GM23338 (cell line): ENCODE data around the gene ZNHIT1. TPM values are rescaled to one million over a fixed set of nuclear protein-coding genes. Genes with fewer than 3 reads are reported as not detected.

Source experiments
- ATAC-seq: fragments of 200-7000 bp; cut with Tn5 transposase; 3 replicates; pipeline ENCODE4 v1.9.1; 2020
- DNase-seq: peaks from one replicate; pipeline ENCODE4 v3.0.0-alpha.2; 2015; ENCODE audit warnings: low spot score
- H2AFZ ChIP-seq: fragments of 200-600 bp; sonication (generic); 2 replicates; pipeline ENCODE4 v1.8.0; 2016; ENCODE audit warnings: antibody characterized with exemption, mild to moderate bottlenecking, moderate library complexity
- H3F3A ChIP-seq: fragments of 200-600 bp; sonication (generic); replicated peaks from 2 replicates; pipeline ENCODE4 v1.8.0; 2017; ENCODE audit warnings: antibody characterized with exemption, mixed run types, low read depth
- H3K27ac ChIP-seq: fragments of 200-600 bp; sonication (generic); 2 replicates; pipeline ENCODE4 v1.6.1; 2016; ENCODE audit warnings: low read depth
- H3K27me3 ChIP-seq: fragments of 200-600 bp; sonication (generic); 2 replicates; pipeline ENCODE4 v1.8.0; 2016; ENCODE audit warnings: mild to moderate bottlenecking, mixed run types, moderate library complexity; ENCODE audit not compliant: insufficient read depth
- H3K36me3 ChIP-seq: fragments of 200-600 bp; sonication (generic); 2 replicates; pipeline ENCODE4 v1.8.0; 2016; ENCODE audit warnings: mild to moderate bottlenecking; ENCODE audit not compliant: insufficient read depth
- H3K4me1 ChIP-seq: fragments of 200-600 bp; sonication (generic); 2 replicates; pipeline ENCODE4 v1.8.0; 2016; ENCODE audit warnings: mild to moderate bottlenecking, moderate library complexity; ENCODE audit not compliant: insufficient read depth
- H3K4me2 ChIP-seq: fragments of 200-600 bp; sonication (generic); 2 replicates; pipeline ENCODE4 v1.7.1; 2017; ENCODE audit warnings: mixed run types
- H3K4me3 ChIP-seq: fragments of 200-600 bp; sonication (generic); 2 replicates; pipeline ENCODE4 v1.6.1; 2016; ENCODE audit warnings: mixed run types
- H3K79me2 ChIP-seq: fragments of 200-600 bp; sonication (generic); replicated peaks from 2 replicates; pipeline ENCODE4 v1.8.0; 2017; ENCODE audit warnings: mild to moderate bottlenecking; ENCODE audit not compliant: insufficient read depth
- H3K9me2 ChIP-seq: fragments of 200-600 bp; sonication (generic); 2 replicates; pipeline ENCODE4 v1.8.0; 2017; ENCODE audit not compliant: insufficient read depth
- H4K20me1 ChIP-seq: fragments of 200-600 bp; sonication (generic); replicated peaks from 2 replicates; pipeline ENCODE4 v1.8.0; 2017; ENCODE audit warnings: mild to moderate bottlenecking; ENCODE audit not compliant: insufficient read depth
- H3K27ac Mint-ChIP-seq: 2 replicates; pipeline ENCODE4 v1.8.0; 2020; ENCODE audit warnings: inconsistent platforms, mild to moderate bottlenecking, moderate library complexity, mixed read lengths
- H3K27me3 Mint-ChIP-seq: 3 replicates; pipeline ENCODE4 v1.8.0; 2022; ENCODE audit warnings: low read depth, mild to moderate bottlenecking, moderate library complexity, mixed read lengths, inconsistent platforms; ENCODE audit not compliant: insufficient read depth, poor library complexity
- H3K36me3 Mint-ChIP-seq: 3 replicates; pipeline ENCODE4 v1.8.0; 2021; ENCODE audit warnings: low read depth, mild to moderate bottlenecking, inconsistent platforms, moderate library complexity, mixed read lengths
- H3K4me1 Mint-ChIP-seq: 3 replicates; pipeline ENCODE4 v1.8.0; 2020; ENCODE audit warnings: mild to moderate bottlenecking, inconsistent platforms, mixed read lengths
- H3K4me3 Mint-ChIP-seq: 3 replicates; pipeline ENCODE4 v1.8.0; 2021; ENCODE audit warnings: moderate library complexity, mild to moderate bottlenecking, inconsistent platforms, mixed read lengths
- H3K9me3 Mint-ChIP-seq: 3 replicates; pipeline ENCODE4 v1.8.0; 2020; ENCODE audit warnings: moderate library complexity, mild to moderate bottlenecking, inconsistent platforms, mixed read lengths
- CTCF ChIP-seq, 2 experiments: fragments of 200-600 bp in 1 of 2; sonication (generic) in 1 of 2; conservative IDR thresholded peaks; 2 replicates each; pipeline versions ENCODE4 v1.5.1 to v1.6.1; 2016 to 2017; ENCODE audit warnings: antibody characterized with exemption in 2 of 2, low read depth in 2 of 2, mild to moderate bottlenecking in 2 of 2, moderate library complexity in 1 of 2
- EZH2phosphoT487 ChIP-seq: fragments of 200-600 bp; sonication (generic); IDR thresholded peaks from one replicate; pipeline ENCODE4 v1.8.1; 2018; ENCODE audit warnings: antibody characterized with exemption; ENCODE audit not compliant: unreplicated experiment
- NANOG ChIP-seq: IDR thresholded peaks from 2 replicates; pipeline ENCODE4 v1.6.1; 2016; ENCODE audit warnings: antibody characterized with exemption, borderline replicate concordance
- POLR2AphosphoS5 ChIP-seq: IDR thresholded peaks from 2 replicates; pipeline ENCODE4 v1.6.1; 2016; ENCODE audit warnings: antibody characterized with exemption, low read depth
- ZNF114 ChIP-seq: fragments of 250-450 bp; sonication (Bioruptor Pico); IDR thresholded peaks from 2 replicates; pipeline ENCODE4 v1.5.0; 2020; ENCODE audit warnings: mild to moderate bottlenecking, moderate library complexity
- ZNF331 ChIP-seq: fragments of 250-450 bp; sonication (Bioruptor Pico); IDR thresholded peaks from 2 replicates; pipeline ENCODE4 v1.5.0; 2020; ENCODE audit warnings: low read depth, mild to moderate bottlenecking, moderate library complexity
- ZNF462 ChIP-seq: fragments of 250-450 bp; sonication (Bioruptor Pico); IDR thresholded peaks from 2 replicates; pipeline ENCODE4 v1.5.0; 2020; ENCODE audit warnings: mild to moderate bottlenecking, moderate library complexity
- polyA plus RNA-seq: library from polyadenylated mRNA; unstranded; fragments of >200 nt; fragmentation: Nextera tagmentation; extraction: Ambion mirVana; gene quantifications from 2 replicates; pipeline ENCODE4 v1.2.1, GENCODE V29; 2016
- total RNA-seq: library from RNA; depleted of rRNA; stranded (reverse); fragments of >200 nt; shearing (Covaris generic); gene quantifications from 2 replicates; pipeline ENCODE4 v1.2.3, GENCODE V29; 2014

Gene ZNHIT1
- total and polyA plus RNA-seq, 2 experiments from 2014 or later, result 64.6 to 113 TPM

GRCh38 chr7:101245147-101245668 lies 27.2 kb downstream of the ZNHIT1 start:
- Histone ChIP-seq H3K27me3 (no peaks in the 10 kb centered on the region), H3K79me2 (peaks cover 58% of the 10 kb centered on the region), H3K36me3 (no peaks in the 10 kb centered on the region), H3K9me2 (no peaks in the 10 kb centered on the region), H3K4me3 (peak overlapping the region; percentile 100), H3F3A (peaks cover 34% of the 10 kb centered on the region), H3K4me2 (peak overlapping the region; percentile 100), H3K27ac (peak overlapping the region; percentile 97), H2AFZ (no peak overlapping the region), H4K20me1 (peaks cover 10% of the 10 kb centered on the region; the same call in 1 of the 2 replicates), H3K4me1 (peaks cover 14% of the 10 kb centered on the region)
- Mint-ChIP-seq H3K9me3 (no peaks in the 10 kb centered on the region), H3K4me1 (peaks cover 20% of the 10 kb centered on the region), H3K36me3 (peaks cover 33% of the 10 kb centered on the region), H3K27ac (peak overlapping the region; percentile 97), H3K27me3 (peaks cover 18% of the 10 kb centered on the region), H3K4me3 (peak overlapping the region; percentile 99)
- DNase-seq (no peak), ATAC-seq (no peak)
- TF ChIP-seq POLR2AphosphoS5 (peak; percentile 66), CTCF (conservative IDR thresholded peaks at IDR 0.05; ENCODE audit: low read depth in 2 of 2) (0 out of 4 replicates have a peak, but pooled peaks of 1 of the 2 experiments have one; percentile 5), EZH2phosphoT487 (no peak), ZNF331 (CRISPR knock-in tag) (no peak), ZNF462 (CRISPR knock-in tag) (no peak), ZNF114 (CRISPR knock-in tag) (0 out of 2 replicates have a peak, but pooled peaks have one; percentile 18), NANOG (no peak)
